Testis (tissue), 3 donors: ENCODE data around the gene TEKTIP1. TPM values are rescaled to one million over a fixed set of nuclear protein-coding genes. Genes with fewer than 3 reads are reported as not detected.

Experiments used
- DNase-seq: peaks from one replicate; pipeline ENCODE4 v3.0.0-alpha.2; 2019
- H3K27ac ChIP-seq, 2 donors: fragments of 200-600 bp; sonication (generic); one replicate each; pipeline ENCODE4 v1.5.1; 2019
- H3K27me3 ChIP-seq: fragments of 200-600 bp; sonication (generic); one replicate; pipeline ENCODE4 v1.5.1; 2019
- H3K36me3 ChIP-seq: fragments of 200-600 bp; sonication (generic); one replicate; pipeline ENCODE4 v1.5.1; 2017; ENCODE audit warnings: low read depth; ENCODE audit errors: missing control alignments
- H3K4me1 ChIP-seq: fragments of 200-600 bp; sonication (generic); one replicate; pipeline ENCODE4 v1.5.1; 2019
- H3K4me3 ChIP-seq, 2 donors: fragments of 200-600 bp; sonication (generic); one replicate each; pipeline ENCODE4 v1.5.1; 2017 to 2019
- H3K9me3 ChIP-seq: fragments of 200-600 bp; sonication (generic); one replicate; pipeline ENCODE4 v1.5.1; 2017
- POLR2A ChIP-seq: fragments of 450-650 bp; IDR thresholded peaks from one replicate; pipeline ENCODE4 v1.6.1; 2017; ENCODE audit warnings: antibody characterized with exemption, mild to moderate bottlenecking, moderate library complexity
- WGBS, 2 donors: methylation state at CpG; one replicate each; pipeline ENCODE4 v1.1.5; 2018; 5-methylcytosine and 5-hydroxymethylcytosine counted together
- intact Hi-C: fragments of 100-400 bp; cut with DNase I; formaldehyde crosslinking; loops from one replicate; pipeline ENCODE4 v1.15.1; 2023; ENCODE audit warnings: low total_unique reads
- polyA plus RNA-seq: library from polyadenylated mRNA; stranded (reverse); fragments of 350-450 nt; fragmentation: Illumina TruSeq; extraction: RNeasy Lipid Tissue Mini Kit (QIAGEN cat#74804); gene quantifications from one replicate; pipeline ENCODE4 v1.2.3, GENCODE V29; 2014; ENCODE audit warnings: low read depth, low replicate concordance; ENCODE audit not compliant: insufficient read depth
- total RNA-seq, 2 donors: library from RNA; depleted of rRNA; stranded (reverse); fragments of >200 nt; gene quantifications; one replicate each; pipeline ENCODE4 v1.2.3, GENCODE V29; 2016
- TF ChIP-seq, protein P1 (sequence below), 3 experiments: fragments of 450-650 bp in 2 of 3; fragments of 200-600 bp in 1 of 3; sonication (generic) in 1 of 3; IDR thresholded peaks; one replicate each; pipeline ENCODE4 v1.5.1; 2016 to 2019; ENCODE audit warnings: antibody characterized with exemption in 3 of 3, mild to moderate bottlenecking in 2 of 3, moderate library complexity in 1 of 3

TEKTIP1 gene
- total and polyA plus RNA-seq, 3 donors from 2014 or later = 35.8 to 68.2 (median 55.9) TPM

DNA sequence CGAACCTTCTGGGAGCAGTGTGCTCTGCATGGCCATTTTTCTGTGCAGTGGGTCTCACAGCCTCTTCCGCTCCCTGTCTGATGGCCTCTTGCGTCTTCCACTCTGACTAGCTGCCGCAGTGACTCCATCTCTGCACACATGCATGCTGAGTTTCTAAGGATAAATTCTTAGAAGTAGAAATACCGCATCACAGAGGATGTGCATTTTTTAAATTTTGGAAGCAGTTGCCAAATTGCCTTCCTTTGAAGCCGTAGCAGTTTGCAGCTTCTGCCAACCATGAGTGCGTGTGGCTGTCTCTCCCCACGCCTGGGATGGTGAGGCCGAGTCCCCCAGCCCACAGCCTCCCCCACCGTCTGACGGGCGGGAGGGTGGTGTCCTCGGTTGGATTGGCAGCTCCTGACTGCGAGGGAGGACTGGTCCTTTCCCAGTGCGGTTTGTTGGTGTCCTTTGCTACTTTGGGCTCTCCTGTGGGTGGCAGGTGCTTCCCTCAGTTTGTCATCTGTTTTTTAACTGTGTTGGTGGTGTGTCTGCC is 23.0 kb upstream of the TEKTIP1 start:
- intact Hi-C loops = no loop called here
- no peaks in the 10 kb centered on the region for H3K27me3 ChIP-seq
- no peak overlapping the region for H3K4me3 ChIP-seq
- no peak for DNase-seq
- 51 to 63% methylated on average over 10 to 15 of the region's 15 CpGs for WGBS, 2 donors
- H3K36me3 ChIP-seq = no peaks in the 10 kb centered on the region
- no peak overlapping the region for H3K27ac ChIP-seq
- H3K9me3 ChIP-seq = no peaks in the 10 kb centered on the region
- TF ChIP-seq POLR2A = no peak
- peaks cover 41% of the 10 kb centered on the region for H3K4me1 ChIP-seq

DNA sequence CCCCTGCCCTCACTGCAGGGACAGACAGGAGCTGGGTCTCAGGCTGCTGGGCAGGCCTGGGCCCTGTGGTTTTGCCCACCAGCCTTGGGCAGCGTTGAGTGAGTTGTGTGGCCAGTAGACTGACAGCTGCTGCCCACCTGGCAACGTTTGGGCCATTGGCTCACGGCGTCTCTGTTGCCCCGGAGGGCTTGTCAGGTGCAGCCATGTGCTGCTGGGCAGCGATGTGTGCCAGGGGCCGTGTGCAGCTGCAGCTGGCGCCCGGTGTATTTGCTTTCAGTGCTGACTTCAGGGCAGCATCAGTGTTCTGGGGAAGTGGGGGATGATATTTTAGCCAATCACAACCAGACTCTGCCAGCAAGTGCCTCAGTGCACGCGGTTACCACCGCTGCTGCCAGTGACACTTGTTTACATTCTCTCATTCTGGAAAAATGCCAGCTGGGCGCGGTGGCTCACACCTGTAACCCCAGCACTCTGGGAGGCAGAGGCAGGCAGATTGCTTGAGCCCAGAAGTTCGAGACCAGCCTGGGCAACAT is 22.2 kb upstream of the TEKTIP1 start:
- WGBS, 2 donors = 60 to 70% methylated on average over 4 to 15 of the region's 15 CpGs
- intact Hi-C loops = no loop called here
- no peak for TF ChIP-seq POLR2A
- TF ChIP-seq, protein P1, sequence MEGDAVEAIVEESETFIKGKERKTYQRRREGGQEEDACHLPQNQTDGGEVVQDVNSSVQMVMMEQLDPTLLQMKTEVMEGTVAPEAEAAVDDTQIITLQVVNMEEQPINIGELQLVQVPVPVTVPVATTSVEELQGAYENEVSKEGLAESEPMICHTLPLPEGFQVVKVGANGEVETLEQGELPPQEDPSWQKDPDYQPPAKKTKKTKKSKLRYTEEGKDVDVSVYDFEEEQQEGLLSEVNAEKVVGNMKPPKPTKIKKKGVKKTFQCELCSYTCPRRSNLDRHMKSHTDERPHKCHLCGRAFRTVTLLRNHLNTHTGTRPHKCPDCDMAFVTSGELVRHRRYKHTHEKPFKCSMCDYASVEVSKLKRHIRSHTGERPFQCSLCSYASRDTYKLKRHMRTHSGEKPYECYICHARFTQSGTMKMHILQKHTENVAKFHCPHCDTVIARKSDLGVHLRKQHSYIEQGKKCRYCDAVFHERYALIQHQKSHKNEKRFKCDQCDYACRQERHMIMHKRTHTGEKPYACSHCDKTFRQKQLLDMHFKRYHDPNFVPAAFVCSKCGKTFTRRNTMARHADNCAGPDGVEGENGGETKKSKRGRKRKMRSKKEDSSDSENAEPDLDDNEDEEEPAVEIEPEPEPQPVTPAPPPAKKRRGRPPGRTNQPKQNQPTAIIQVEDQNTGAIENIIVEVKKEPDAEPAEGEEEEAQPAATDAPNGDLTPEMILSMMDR (IDR thresholded peaks at IDR 0.05) = no peak
- H3K36me3 ChIP-seq = no peaks in the 10 kb centered on the region
- H3K27ac ChIP-seq = no peak overlapping the region
- peaks cover 37% of the 10 kb centered on the region for H3K4me1 ChIP-seq
- H3K27me3 ChIP-seq = no peaks in the 10 kb centered on the region
- DNase-seq = no peak
- H3K4me3 ChIP-seq = no peak overlapping the region
- H3K9me3 ChIP-seq = no peaks in the 10 kb centered on the region

DNA sequence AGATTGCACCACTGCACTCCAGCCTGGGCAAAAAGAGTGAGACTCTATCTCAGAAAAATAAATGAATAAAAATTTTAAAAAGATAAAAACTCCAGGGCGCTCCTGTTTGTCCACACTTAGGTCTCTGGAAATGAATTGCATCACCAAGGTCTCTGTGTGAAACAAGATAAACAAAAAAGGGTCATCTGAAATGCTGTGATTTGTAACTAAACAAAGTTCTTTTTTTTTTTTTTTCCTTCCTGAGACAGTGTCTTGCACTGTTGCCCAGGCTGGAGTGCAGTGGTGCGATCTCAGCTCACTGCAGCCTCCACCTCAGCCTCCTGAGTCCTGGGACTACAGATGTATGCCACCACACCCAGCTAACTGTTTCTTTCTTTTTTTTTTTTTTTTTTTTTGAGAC is 21.3 kb upstream of the TEKTIP1 start:
- Histone ChIP-seq H3K36me3 (no peaks in the 10 kb centered on the region), H3K4me3 (no peak overlapping the region), H3K4me1 (peaks cover 37% of the 10 kb centered on the region), H3K27ac (no peak overlapping the region), H3K27me3 (no peaks in the 10 kb centered on the region), H3K9me3 (no peaks in the 10 kb centered on the region)
- 76 to 79% methylated on average over 2 of the region's 2 CpGs for WGBS, 2 donors
- TF ChIP-seq, protein P1 (IDR thresholded peaks at IDR 0.05) = no peak
- TF ChIP-seq POLR2A = no peak
- intact Hi-C loops = no loop called here
- DNase-seq = no peak

DNA sequence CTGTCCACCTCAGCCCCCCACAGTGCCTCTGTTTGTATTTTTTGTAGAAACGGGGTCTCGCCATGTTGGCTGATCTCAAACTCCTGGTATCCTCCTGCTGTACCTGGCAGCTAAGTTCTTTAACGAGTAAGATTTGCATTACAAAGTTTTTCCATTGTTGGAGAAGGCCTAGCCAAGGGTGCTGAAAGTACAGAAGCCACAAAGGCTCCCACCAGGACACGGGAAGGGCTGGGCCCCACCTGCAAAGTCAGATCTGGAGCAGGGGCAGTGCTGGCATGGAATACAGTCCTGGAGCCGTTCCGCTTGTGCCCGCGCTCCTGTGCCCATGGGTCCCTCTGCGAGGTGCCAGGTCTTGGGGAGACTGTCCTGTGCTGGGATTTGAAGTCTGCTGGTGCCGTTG is 20.7 kb upstream of the TEKTIP1 start:
- H3K4me3 ChIP-seq = no peak overlapping the region
- WGBS, 2 donors = 86 to 88% methylated on average over 10 of the region's 10 CpGs
- intact Hi-C loops = no loop called here
- H3K27me3 ChIP-seq = no peaks in the 10 kb centered on the region
- TF ChIP-seq, protein P1 (IDR thresholded peaks at IDR 0.05) = no peak
- no peak for DNase-seq
- peaks cover 31% of the 10 kb centered on the region for H3K4me1 ChIP-seq
- no peak overlapping the region for H3K27ac ChIP-seq
- no peaks in the 10 kb centered on the region for H3K36me3 ChIP-seq
- no peaks in the 10 kb centered on the region for H3K9me3 ChIP-seq

DNA sequence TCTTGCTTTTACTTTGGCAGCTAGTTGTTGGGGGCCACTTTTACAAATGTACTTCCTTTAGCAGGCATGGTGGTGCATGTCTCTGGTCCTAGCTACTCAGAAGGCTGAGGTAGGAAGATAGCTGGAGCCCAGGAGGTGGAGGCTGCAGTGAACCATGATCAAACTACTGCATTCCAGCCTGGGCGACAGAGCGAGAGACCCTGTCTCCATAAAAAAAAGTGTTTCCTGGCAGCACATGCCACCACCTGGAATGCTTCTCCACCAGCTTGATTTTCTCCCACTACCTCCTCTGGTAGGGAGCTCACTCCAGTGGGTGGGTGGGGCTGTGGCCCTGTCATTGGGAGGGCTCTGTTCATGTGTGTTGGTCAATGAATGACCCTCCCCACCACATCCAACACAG is 20.3 kb upstream of the TEKTIP1 start:
- intact Hi-C loops = no loop called here
- TF ChIP-seq, protein P1 (IDR thresholded peaks at IDR 0.05) = no peak
- no peak for TF ChIP-seq POLR2A
- no peak for DNase-seq
- H3K4me3 ChIP-seq = no peak overlapping the region
- no peak overlapping the region for H3K27ac ChIP-seq
- no peaks in the 10 kb centered on the region for H3K9me3 ChIP-seq
- 86 to 94% methylated on average over 2 of the region's 2 CpGs for WGBS, 2 donors
- H3K27me3 ChIP-seq = no peaks in the 10 kb centered on the region
- no peaks in the 10 kb centered on the region for H3K36me3 ChIP-seq
- peaks cover 27% of the 10 kb centered on the region for H3K4me1 ChIP-seq
